A549 (cell line): Measurements from ENCODE around the gene SCFD1.

Experiments
- BCL3 ChIP-seq: fragments of >200 bp; sonication (Bioruptor Twin); formaldehyde crosslinking; IDR thresholded peaks from 3 replicates; pipeline ENCODE4 v1.6.1; 2016
- BHLHE40 ChIP-seq: IDR thresholded peaks from 2 replicates; pipeline ENCODE4 v1.6.1; 2012; ENCODE audit warnings: low read depth, low read length, inconsistent platforms
- CTCF ChIP-seq: fragments of >200 bp; sonication (Bioruptor Twin); formaldehyde crosslinking; IDR thresholded peaks from 3 replicates; pipeline ENCODE4 v1.5.1; 2016
- ESRRA ChIP-seq: fragments of 150-350 bp; IDR thresholded peaks from 2 replicates; pipeline ENCODE4 v1.6.1; 2014; ENCODE audit warnings: mild to moderate bottlenecking, low read length, borderline replicate concordance
- PBX3 ChIP-seq: IDR thresholded peaks from 2 replicates; pipeline ENCODE4 v1.6.1; 2012
- POLR2AphosphoS2 ChIP-seq: conservative IDR thresholded peaks from 2 replicates; pipeline ENCODE4 v1.6.1; 2012; ENCODE audit warnings: low read length, improper control_type of control experiment, inconsistent platforms

GRCh38 chr14:30620178-30620577 lies 1.9 kb upstream of the SCFD1 start:
- TF ChIP-seq BCL3 (no peak), POLR2AphosphoS2 (no peak), BHLHE40 (no peak), CTCF (no peak), ESRRA (no peak), PBX3 (no peak)
